PFSK-1 (cell line): ENCODE results near the gene CREB3L1.

Experiments used
- FOXP2 ChIP-seq: optimal IDR thresholded peaks from 2 replicates; pipeline ENCODE3; 2011; ENCODE audit warnings: borderline replicate concordance, control low read depth, inconsistent platforms; ENCODE audit not compliant: insufficient read depth; ENCODE audit errors: extremely low read length, extremely low read depth
- POLR2AphosphoS5 ChIP-seq: IDR thresholded peaks from 2 replicates; pipeline ENCODE4 v1.6.1; 2012; ENCODE audit warnings: low read depth, mild to moderate bottlenecking, control low read depth, low read length, moderate library complexity
- REST ChIP-seq, 2 experiments: IDR thresholded peaks; 2 replicates each; pipeline versions ENCODE4 v1.6.1 to v1.8.0; 2011 to 2012; ENCODE audit warnings: low read depth in 2 of 2, low read length in 2 of 2, control low read depth in 1 of 2, inconsistent platforms in 1 of 2, mild to moderate bottlenecking in 1 of 2, moderate library complexity in 1 of 2; ENCODE audit not compliant: insufficient read depth in 1 of 2
- SIN3A ChIP-seq: IDR thresholded peaks from 2 replicates; pipeline ENCODE4 v1.6.1; 2012; ENCODE audit warnings: mild to moderate bottlenecking, low read length, moderate library complexity, borderline replicate concordance; ENCODE audit not compliant: insufficient read depth
- TAF1 ChIP-seq: IDR thresholded peaks from 2 replicates; pipeline ENCODE4 v1.6.1; 2012; ENCODE audit warnings: low read length, control low read depth, borderline replicate concordance; ENCODE audit not compliant: insufficient read depth

Gene CREB3L1

GRCh38 chr11:46361283-46362155 lies 84.1 kb downstream of the CREB3L1 start:
- TF ChIP-seq REST (IDR thresholded peaks at IDR 0.05; ENCODE audit: insufficient read depth in 1 of 2, low read depth in 2 of 2, low read length in 2 of 2) (no peak), POLR2AphosphoS5 (no peak), FOXP2 (no peak), TAF1 (no peak), SIN3A (no peak; the same call in 1 of the 2 replicates)

GRCh38 chr11:46362156-46363030 lies 84.9 kb downstream of the CREB3L1 start:
- TF ChIP-seq POLR2AphosphoS5 (no peak), REST (IDR thresholded peaks at IDR 0.05; ENCODE audit: insufficient read depth in 1 of 2, low read depth in 2 of 2, low read length in 2 of 2) (no peak), TAF1 (no peak), FOXP2 (no peak), SIN3A (no peak)

GRCh38 chr11:46363031-46363407 lies 85.6 kb downstream of the CREB3L1 start:
- no peak for TF ChIP-seq TAF1
- TF ChIP-seq SIN3A: no peak
- no peak for TF ChIP-seq REST (IDR thresholded peaks at IDR 0.05; ENCODE audit: insufficient read depth in 1 of 2, low read depth in 2 of 2, low read length in 2 of 2)
- no peak for TF ChIP-seq POLR2AphosphoS5
- no peak for TF ChIP-seq FOXP2

GRCh38 chr11:46363455-46364005 lies 86.1 kb downstream of the CREB3L1 start:
- TF ChIP-seq TAF1: no peak
- no peak for TF ChIP-seq REST (IDR thresholded peaks at IDR 0.05; ENCODE audit: insufficient read depth in 1 of 2, low read depth in 2 of 2, low read length in 2 of 2)
- no peak for TF ChIP-seq POLR2AphosphoS5
- TF ChIP-seq SIN3A: no peak
- TF ChIP-seq FOXP2: no peak
